ENCODE measurements around the gene HES5.
A peak's percentile ranks its signal among the peaks of the same experiment; 100 is the strongest.
"Not testable (repeated sequence)": the region's sequence is repeated elsewhere in the genome, so short reads cannot be mapped to it uniquely, and the experiment has no call there.

HES5 gene

GRCh38 chr1:2560299-2561073 is 30.4 kb upstream of the HES5 start:
- DNase-seq (ENCODE audit: low read depth in 2 of 2): no peak

- DNase-seq (ENCODE audit: low read depth in 2 of 2): no peak
These were observed 29.6 kb upstream of the HES5 start for GRCh38 chr1:2559509-2560298.

DNA sequence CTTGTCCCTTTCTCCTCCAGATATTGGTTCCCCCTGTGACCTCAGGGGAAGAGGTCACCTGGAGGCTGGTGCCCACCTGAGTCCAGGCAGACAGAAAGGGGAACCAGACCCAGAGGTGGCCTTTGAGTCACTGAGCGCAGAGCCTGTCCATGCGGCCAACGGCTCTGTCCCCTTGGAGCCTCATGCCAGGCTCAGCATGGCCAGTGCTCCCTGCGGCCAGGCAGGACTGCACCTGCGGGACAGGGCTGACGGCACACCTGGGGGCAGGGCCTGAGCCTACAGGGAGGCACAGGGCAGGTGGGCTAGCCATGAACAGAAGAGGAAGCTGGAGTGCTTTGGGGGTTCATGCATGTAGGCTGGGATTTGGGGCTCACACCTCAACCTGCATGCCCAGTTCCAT is 28.8 kb upstream of the HES5 start:
- no peak for DNase-seq (ENCODE audit: low read depth in 2 of 2)

GRCh38 chr1:2558420-2558819 is 28.4 kb upstream of the HES5 start:
- no peak for DNase-seq (ENCODE audit: low read depth in 2 of 2)

DNA sequence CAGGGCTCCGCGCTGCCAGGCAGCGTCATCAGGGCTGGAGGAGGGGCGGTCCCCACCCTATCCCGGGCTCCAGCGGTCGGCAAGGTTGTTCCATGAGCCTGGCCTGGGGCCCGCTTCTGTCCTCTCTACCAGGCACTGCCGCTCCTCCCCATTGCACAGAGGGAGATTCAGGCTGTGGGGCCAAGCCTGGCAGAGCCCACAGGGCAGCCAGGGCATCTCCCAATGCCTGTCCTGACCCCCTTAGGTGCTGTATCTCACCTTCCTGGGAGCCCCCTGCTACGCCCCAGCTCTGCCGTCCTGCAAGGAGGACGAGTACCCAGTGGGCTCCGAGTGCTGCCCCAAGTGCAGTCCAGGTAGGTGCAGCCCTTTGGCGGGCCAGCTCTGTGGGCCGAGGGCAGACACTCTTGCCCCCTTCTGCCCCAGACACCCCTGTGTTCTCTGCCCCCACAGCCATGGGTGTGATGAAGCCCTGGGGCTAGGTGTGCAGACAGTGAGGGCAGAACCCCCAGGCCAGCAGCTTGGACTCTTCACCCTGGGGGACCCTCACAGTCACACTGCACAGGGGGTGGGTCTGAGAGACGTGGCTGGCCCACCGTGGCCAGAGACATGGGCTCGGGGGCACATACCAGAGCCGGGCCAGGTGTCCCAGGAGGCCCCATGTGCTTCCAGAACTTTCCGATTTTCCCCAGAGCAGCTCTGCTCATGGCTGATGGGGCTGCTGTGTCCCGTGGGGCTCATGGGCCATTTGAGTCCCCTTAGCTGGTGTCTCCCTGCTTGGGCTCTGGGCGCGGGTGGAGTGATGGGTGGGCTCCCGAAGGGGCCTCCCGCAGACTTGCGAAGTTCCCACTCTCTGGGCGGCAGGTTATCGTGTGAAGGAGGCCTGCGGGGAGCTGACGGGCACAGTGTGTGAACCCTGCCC is 27.7 kb upstream of the HES5 start:
- DNase-seq (ENCODE audit: low read depth in 2 of 2): no peak

DNA sequence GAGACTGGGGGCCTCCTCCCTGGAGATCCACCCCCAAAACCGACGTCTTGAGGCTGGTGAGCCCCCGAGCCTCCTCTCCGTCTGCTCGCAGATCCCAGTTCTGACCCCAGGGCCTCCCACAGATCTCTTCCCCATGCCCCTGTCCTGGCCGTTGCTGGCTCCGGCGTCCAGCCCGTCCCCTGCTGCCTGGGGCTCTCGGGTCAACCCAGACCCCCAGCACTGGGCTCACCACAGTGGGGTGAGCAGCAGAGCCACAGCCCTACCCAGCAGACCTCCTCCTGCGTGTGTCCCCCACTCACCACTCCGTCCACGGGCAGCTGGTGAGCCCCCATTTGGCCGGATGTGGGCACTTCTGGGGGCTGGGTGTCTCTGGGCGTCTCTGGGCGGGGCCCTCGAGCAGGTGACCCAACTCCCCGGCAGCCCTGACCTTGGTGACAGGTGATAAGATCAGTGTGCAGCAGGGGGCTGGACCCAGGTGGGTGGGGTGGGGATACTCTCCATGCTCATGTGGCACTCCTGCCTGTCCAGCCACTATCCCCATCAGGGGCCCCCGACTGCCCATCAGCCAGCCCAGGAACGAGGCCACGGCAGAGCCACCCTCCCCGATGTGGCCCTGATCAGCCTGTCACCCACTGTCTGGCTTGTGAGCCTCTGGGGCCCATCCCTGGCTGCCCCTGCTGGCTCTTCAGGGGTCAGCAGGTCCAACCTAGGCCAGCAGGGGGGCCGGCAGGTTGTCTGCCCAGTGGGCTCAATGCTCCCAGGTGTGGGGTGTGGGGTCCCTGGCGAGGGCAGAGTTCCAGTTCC is 26.8 kb upstream of the HES5 start:
- no peak for DNase-seq (ENCODE audit: low read depth in 2 of 2)

DNA sequence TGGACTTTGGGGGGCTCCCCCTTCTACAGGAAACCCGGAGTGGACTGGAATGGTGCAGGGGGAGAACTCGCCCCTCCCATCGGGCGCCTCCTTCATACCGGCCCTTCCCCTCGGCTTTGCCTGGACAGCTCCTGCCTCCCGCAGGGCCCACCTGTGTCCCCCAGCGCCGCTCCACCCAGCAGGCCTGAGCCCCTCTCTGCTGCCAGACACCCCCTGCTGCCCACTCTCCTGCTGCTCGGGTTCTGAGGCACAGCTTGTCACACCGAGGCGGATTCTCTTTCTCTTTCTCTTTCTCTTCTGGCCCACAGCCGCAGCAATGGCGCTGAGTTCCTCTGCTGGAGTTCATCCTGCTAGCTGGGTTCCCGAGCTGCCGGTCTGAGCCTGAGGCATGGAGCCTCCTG is 26.2 kb upstream of the HES5 start, which contains the start of gene TNFRSF14:
Gene TNFRSF14 (plus strand): TSS at position 95 of the 401 bp plus-strand sequence. CDS start 294 bp downstream, at position 389.
- no peak for DNase-seq (ENCODE audit: low read depth in 2 of 2)

DNA sequence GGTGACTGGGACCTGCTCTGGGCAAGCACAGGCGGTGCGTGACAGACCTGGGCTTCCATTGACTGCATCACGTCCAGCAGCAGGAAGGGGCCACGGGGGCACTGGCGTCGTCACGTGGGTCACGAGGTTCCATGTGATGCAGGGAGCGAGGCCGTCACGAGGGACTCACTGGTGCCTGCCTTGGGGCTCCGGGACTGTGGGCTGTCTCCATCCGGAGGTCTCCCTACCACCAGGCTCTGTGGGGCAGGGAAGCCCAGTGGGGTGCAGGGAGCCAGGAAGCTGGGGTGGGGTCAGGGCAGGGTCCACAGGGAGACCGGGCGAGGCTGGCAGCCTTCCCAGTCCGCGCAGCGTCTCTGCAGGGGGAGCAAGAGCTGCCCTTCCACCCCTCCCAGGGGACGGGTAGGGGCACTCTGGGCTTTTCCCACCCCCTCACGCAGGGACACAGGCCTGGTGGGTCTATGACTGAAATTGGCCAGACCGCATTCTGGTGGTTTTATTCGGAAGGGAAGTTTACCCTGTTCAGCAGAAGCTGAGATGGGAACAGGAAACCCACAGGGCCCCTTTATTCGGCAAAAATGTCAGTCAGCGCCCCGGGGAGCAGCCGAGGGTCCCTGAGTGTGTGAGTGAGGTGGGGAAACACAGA is 25.7 kb upstream of the HES5 start:
- no peak for DNase-seq (ENCODE audit: low read depth in 2 of 2)

GRCh38 chr1:2554621-2555387 is 24.7 kb upstream of the HES5 start:
- DNase-seq (ENCODE audit: low read depth in 2 of 2): no peak

DNA sequence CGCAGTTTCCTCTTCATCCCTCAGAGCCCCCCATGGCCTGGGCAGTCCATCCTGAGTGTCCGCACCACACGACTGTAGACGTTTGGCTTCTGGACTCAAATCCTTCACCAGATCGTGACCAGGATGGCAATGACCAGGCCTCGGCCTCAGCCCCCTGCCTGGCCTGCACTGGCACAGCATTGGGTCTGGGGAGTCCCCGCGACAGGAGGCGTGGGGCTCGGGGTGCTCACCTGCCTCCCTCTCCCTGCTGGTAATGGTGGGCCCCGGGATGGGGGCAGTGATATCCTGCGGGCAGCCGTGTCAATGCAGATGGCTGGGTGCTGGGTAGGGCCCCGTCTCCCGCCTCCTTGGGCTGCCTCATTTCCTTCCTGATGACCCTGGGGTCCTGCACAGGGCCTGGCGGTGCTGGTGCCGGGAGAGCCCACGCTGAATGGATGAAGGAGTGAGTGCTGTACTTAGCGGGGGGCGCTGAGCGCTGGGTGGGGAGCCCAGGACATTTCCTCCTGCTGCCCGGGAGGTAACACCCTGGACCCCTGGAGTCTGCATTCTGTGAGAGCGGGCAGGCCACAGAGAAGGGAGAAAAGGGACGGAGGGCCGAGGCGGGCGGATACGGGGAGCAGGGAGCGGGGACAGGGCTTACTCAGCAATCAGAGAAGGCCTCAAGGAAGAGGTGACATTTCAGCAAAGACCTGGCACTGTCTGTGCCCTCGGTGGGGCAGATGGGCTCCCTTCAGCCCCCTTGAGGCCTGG is 24.0 kb upstream of the HES5 start:
- DNase-seq (ENCODE audit: low read depth in 2 of 2): no peak

- not testable (repeated sequence) for DNase-seq (ENCODE audit: low read depth in 2 of 2)
These were observed 23.0 kb upstream of the HES5 start for GRCh38 chr1:2553076-2553475.

DNA sequence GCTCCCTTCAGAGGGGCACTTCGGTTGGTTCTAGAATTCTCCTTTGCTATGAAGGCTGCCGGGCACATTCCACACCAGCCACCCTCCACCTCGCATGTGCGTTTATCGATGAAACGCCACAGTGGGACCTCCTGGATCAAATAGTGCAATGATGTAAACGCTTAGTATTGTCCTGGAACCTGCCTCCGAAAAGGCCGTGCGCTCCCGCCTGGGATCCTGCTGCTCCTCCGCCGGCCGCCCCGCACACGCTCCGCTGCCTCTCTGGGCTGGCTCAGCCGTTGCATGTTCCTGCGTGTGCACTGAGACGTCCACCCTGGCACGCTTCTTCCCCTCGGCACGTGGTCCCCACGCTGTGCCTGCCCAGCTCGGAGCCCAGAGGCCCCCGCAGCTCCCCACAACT is 22.1 kb upstream of the HES5 start:
- no peak for DNase-seq (ENCODE audit: low read depth in 2 of 2)

GRCh38 chr1:2551544-2551943 is 21.5 kb upstream of the HES5 start:
- not testable (repeated sequence) for DNase-seq (ENCODE audit: low read depth in 2 of 2)

DNA sequence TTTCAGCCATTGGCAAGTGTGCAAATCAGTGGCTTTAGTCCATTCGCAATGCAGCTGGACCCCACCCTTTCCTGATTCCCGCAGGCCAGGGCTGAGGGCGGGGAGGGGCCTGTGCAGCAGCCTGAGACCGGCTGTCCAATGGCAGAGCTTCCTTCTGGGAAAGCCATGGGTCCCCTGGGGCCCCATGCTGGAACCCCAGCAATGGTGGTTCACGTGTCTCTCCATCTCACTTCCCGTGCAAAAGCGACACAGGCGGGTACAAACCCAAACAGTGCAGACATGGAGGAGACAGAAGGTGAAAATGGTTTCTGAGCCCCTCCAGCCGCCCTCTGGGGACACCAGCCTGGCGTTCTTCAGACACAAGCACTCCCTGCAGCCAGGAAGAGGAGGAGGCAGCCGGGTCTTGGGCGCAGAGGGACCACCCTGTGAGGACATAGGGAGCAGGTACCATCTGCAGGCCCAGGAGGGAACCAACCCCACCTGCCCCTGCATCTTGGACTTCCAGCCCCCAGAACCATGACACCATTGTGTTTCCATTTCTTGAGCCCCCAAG is 20.3 kb upstream of the HES5 start:
- DNase-seq (ENCODE audit: low read depth in 2 of 2): not testable (repeated sequence)

- DNase-seq (ENCODE audit: low read depth in 2 of 2): not testable (repeated sequence)
These were observed 19.4 kb upstream of the HES5 start for GRCh38 chr1:2549367-2550029.

GRCh38 chr1:2548068-2548589 is 18.1 kb upstream of the HES5 start:
- peak; percentile 61 to 65 for DNase-seq (ENCODE audit: low read depth in 2 of 2)

DNA sequence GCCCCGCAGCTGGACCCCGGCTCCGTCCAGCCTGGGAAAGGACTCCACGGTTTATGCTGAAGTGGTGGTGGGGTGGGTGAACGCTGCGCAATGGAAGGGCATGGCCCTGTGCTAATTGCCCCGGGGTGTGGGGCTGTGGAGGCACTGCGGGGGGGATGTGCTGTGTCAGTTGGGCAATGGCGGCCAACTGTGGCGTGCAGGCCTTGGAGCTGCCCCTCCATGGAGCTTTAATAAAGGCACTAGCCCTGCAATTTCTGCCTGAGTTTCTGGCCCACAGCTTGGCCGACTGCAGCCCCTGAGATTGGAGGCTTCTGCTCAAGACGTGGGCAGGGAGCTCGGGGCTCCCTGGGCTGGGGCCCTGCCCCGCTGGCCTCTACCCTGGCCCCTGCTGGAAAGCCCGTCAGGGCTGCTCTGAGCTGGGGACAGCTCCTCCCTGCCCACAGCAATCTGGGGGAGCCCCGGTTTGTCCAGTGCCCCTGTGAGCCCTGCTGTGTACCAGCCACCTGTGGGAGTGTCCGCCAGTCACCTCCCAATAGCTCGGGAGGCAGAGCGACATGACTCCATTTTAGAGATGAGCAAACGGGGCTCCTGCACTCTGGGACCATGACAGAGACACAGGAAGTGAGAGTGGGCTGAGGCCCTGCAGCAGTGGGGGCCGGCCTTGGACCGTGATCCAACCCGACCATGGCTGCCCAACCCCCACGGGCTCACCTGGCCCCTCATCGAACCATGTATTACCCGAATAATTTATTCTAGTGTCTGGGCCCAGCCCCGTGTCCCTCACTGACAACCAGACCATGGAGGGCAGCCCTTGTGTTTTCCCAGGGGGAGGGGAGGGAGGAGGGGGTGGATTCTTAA is 17.4 kb upstream of the HES5 start:
- DNase-seq (ENCODE audit: low read depth in 2 of 2): no peak

Measured in stimulated activated CD4-positive, alpha-beta T cell treated with anti-CD3 and anti-CD28 coated beads, Interleukin-1b, Interleukin-23, amount 100 ng/mL, for 1 hour (primary cell).